Skin of body (tissue), 2 donors: ENCODE results near the gene SLC43A3. TPM values are rescaled to one million over a fixed set of nuclear protein-coding genes. Genes with fewer than 3 reads are reported as not detected.
"Not testable (repeated sequence)": the region's sequence is repeated elsewhere in the genome, so short reads cannot be mapped to it uniquely, and the experiment has no call there.

Experiments used
- DNase-seq: peaks from one replicate; lab custom pipeline; 2025; lab: John Stamatoyannopoulos, UW
- total RNA-seq: library from RNA; depleted of rRNA; stranded (reverse); fragments of >200 nt; gene quantifications from one replicate; pipeline ENCODE4 v1.2.3, GENCODE V29; 2014

Gene SLC43A3
- total RNA-seq, 1 donor from 2014 or later: 18.3 TPM

- no peak for DNase-seq
Observed at GRCh38 chr11:57387289-57388030, 39.5 kb downstream of the SLC43A3 start.

GRCh38 chr11:57386178-57386940, 40.6 kb downstream of the SLC43A3 start:
- no peak for DNase-seq

- no peak for DNase-seq
Observed at GRCh38 chr11:57380975-57381374, 45.9 kb downstream of the SLC43A3 start, which contains the start of gene PRG3. PRG3 (minus strand) TSS chr11:57381150; CDS start chr11:57380708, 442 bp downstream.

- no peak for DNase-seq
Observed at GRCh38 chr11:57379732-57380131, 47.2 kb downstream of the SLC43A3 start.

- DNase-seq: no peak
Observed at GRCh38 chr11:57378186-57378585, 48.7 kb downstream of the SLC43A3 start.

- DNase-seq: no peak
Observed at GRCh38 chr11:57377107-57377506, 49.8 kb downstream of the SLC43A3 start.

GRCh38 chr11:57376095-57377090, 50.5 kb downstream of the SLC43A3 start:
- no peak for DNase-seq

GRCh38 chr11:57375490-57375889, 51.4 kb downstream of the SLC43A3 start:
- DNase-seq: no peak

GRCh38 chr11:57374966-57375365, 52.0 kb downstream of the SLC43A3 start:
- DNase-seq: no peak

GRCh38 chr11:57373146-57373545, 53.8 kb downstream of the SLC43A3 start:
- DNase-seq: no peak

- DNase-seq: no peak
Observed at GRCh38 chr11:57370941-57371340, 56.0 kb downstream of the SLC43A3 start.

- DNase-seq: no peak
Observed at GRCh38 chr11:57370251-57370650, 56.7 kb downstream of the SLC43A3 start.

GRCh38 chr11:57368845-57369232, 58.1 kb downstream of the SLC43A3 start:
- no peak for DNase-seq

GRCh38 chr11:57368106-57368844, 58.6 kb downstream of the SLC43A3 start:
- DNase-seq: no peak

- DNase-seq: no peak
Observed at GRCh38 chr11:57364851-57365660, 61.9 kb downstream of the SLC43A3 start.

GRCh38 chr11:57363131-57364080, 63.5 kb downstream of the SLC43A3 start:
- DNase-seq: no peak

GRCh38 chr11:57361926-57362325, 65.0 kb downstream of the SLC43A3 start:
- no peak for DNase-seq

GRCh38 chr11:57361420-57361819, 65.5 kb downstream of the SLC43A3 start:
- not testable (repeated sequence) for DNase-seq

GRCh38 chr11:57360991-57361390, 65.9 kb downstream of the SLC43A3 start:
- DNase-seq: no peak
